ENCODE measurements around the gene LILRB5.

- TF ChIP-seq EZH2 (IDR thresholded peaks at IDR 0.05; ENCODE audit: borderline replicate concordance, insufficient read depth, low read depth, low read length, poor library complexity, severe bottlenecking), result no peak
- TF ChIP-seq, protein P1, sequence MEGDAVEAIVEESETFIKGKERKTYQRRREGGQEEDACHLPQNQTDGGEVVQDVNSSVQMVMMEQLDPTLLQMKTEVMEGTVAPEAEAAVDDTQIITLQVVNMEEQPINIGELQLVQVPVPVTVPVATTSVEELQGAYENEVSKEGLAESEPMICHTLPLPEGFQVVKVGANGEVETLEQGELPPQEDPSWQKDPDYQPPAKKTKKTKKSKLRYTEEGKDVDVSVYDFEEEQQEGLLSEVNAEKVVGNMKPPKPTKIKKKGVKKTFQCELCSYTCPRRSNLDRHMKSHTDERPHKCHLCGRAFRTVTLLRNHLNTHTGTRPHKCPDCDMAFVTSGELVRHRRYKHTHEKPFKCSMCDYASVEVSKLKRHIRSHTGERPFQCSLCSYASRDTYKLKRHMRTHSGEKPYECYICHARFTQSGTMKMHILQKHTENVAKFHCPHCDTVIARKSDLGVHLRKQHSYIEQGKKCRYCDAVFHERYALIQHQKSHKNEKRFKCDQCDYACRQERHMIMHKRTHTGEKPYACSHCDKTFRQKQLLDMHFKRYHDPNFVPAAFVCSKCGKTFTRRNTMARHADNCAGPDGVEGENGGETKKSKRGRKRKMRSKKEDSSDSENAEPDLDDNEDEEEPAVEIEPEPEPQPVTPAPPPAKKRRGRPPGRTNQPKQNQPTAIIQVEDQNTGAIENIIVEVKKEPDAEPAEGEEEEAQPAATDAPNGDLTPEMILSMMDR (IDR thresholded peaks at IDR 0.05), result no peak
These were observed 9.0 kb downstream of the LILRB5 start for GRCh38 chr19:54248016-54248601.

Measured in B cell (primary cell).